ENCODE results near the gene ADCK1.
"Not testable (repeated sequence)": the region's sequence is repeated elsewhere in the genome, so short reads cannot be mapped to it uniquely, and the experiment has no call there.

ADCK1 gene

DNA sequence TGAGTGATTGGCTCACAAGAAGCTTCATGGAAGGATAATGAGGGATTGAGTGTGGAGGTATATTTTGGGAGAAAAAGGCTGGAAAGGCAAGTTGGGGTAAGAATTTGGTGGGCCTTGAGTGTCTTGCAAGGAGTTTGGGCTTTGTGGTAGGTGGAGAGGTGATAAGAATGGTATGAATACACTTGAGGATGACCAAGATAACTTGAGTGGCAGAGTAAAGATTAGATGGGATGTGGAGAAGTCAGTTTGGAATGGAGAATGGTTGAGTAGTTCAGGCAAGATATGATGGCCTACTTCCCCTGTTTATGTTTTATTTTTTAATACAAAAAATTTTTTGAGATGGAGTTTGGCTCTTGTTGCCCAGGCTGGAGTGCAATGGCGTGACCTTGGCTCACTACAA lies 9.1 kb downstream of the ADCK1 start:
- no peak for DNase-seq (ENCODE audit: low read depth)

- no peak for DNase-seq (ENCODE audit: low read depth)
These were observed 12.1 kb downstream of the ADCK1 start for GRCh38 chr14:77812028-77812427.

DNA sequence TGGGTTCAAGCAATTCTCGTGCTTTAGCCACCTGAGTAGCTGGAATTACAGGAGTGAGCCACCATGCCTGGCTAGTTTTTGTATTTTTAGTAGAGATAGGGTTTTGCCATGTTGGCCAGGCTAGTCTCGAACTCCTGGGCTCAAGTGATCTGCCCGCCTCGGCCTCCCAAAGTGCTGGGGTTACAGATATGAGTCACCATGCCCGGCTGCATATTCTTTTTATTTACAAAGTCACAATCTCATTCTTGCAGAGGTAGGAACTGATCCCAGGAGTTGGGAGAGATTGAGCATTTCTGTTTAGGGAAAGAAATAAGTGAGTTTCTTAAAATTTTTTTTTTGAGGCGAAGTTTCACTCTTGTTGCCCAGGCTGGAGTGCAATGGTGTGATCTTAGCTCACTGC lies 12.8 kb downstream of the ADCK1 start:
- DNase-seq (ENCODE audit: low read depth): not testable (repeated sequence)

- no peak for DNase-seq (ENCODE audit: low read depth)
These were observed 22.4 kb downstream of the ADCK1 start for GRCh38 chr14:77822307-77822706.

DNA sequence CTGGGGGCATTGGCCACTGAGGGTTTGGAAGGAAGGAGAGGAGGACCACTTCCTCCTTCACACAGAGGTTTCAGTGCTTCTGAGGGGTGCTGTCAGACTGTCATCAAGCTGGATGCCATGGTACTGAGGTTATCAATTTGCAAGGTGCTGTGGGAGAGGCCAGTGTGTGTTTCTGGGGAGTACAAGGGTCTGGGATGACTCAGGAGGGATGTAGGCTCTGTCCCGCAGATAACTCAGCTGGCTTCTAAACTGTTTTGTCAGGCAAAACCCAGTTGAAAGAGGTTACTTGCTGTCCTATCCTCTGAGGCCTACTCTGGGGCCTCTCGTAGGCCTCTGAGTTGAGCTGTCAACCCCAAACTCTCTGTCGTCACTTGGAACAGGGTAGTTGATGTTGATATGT lies 22.8 kb downstream of the ADCK1 start:
- DNase-seq (ENCODE audit: low read depth): no peak

- DNase-seq (ENCODE audit: low read depth): no peak
These were observed 23.5 kb downstream of the ADCK1 start for GRCh38 chr14:77823378-77823777.

DNA sequence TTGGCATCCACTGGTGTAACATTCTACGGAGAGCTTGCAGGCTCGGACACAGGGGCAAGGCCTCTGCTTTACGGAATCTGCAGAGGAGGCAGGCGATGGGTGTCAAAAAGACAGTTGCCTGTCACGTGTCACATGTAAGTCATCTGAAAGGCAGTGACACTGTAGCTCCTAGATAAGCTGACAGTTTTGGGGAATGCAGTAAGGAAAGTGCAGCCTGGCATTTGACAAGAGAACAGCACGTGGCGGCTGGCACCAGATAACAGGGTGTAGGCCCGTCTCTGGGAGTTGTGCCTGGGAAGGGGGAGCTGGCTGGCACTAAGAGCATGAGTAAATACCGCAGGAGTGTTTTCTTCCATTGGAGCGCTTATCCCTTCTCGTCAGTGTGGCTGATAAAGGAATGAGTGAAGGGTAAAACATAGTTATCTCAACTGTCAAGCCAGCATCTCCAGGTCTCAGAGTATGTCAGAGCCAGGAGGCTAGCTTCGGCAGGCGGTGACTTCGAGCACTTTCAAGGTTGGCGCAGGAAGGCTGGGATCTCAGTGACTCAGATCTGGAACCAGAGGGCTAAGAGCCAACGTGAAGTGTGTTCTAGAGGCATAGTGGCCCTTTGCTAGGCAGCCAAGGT lies 26.1 kb downstream of the ADCK1 start:
- DNase-seq (ENCODE audit: low read depth): no peak

- no peak for DNase-seq (ENCODE audit: low read depth)
These were observed 30.8 kb downstream of the ADCK1 start for GRCh38 chr14:77830692-77831091.

DNA sequence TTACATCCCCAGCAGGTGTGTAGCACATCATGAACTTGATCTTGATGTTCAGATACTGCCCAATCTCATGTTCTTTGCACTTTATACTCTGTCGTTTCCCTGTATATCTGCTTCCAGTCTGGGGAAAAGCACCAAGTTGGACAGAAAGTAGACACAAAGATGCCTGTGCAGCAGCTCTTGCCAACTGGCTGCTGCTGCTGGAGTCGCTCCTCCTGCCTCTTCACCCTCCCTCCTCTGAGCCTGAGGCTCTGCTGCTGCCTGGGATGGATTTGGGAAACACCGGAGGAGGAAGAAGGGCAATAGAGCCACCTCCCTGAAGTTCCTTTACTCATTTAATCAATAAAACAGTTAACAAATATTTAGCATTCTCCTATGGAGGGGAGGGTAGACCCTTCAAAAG lies 32.4 kb downstream of the ADCK1 start:
- no peak for DNase-seq (ENCODE audit: low read depth)

GRCh38 chr14:77837926-77838325 lies 38.0 kb downstream of the ADCK1 start:
- no peak for DNase-seq (ENCODE audit: low read depth)

GRCh38 chr14:77838831-77839511 lies 39.1 kb downstream of the ADCK1 start:
- DNase-seq (ENCODE audit: low read depth): no peak

GRCh38 chr14:77843195-77843594 lies 43.3 kb downstream of the ADCK1 start:
- no peak for DNase-seq (ENCODE audit: low read depth)

DNA sequence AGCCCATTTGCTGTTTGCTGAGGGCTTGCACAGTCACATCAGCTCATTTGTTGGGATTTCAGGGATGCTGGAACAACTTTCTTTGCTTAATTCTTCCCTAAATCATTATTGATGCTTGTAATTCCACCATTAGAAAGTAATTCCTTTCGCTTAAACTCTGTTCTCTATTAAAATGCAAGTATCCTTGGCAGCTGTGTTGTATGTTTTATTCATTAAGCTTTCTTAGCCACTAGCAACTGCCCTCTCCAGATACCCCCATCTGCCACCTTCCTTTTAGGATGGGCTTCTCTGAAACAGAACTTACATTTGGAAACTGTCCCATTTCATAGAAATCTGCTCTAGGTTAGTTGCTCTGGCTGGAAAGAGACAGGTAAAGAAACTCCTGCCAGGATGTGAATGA lies 43.7 kb downstream of the ADCK1 start:
- DNase-seq (ENCODE audit: low read depth): no peak

- no peak for DNase-seq (ENCODE audit: low read depth)
These were observed 44.9 kb downstream of the ADCK1 start for GRCh38 chr14:77844802-77845201.

DNA sequence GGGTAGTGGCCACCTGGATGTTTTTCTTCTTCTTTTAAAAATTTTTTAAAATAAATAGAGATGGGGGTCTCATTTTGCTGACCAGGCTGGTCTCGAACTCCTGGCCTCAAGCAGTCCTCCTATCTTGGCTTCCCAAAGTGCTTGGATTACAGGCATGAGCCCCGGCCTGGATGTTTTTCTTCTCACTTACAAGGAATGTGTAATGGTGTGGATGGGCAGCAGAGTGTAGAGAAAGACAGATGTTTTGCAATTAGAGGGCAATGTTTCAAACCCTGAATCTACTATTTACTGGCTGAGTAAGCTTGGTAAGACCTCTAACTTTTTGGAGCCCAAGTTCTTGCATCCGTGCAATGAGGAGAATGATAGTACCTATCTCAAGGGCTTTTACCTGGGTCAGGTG lies 48.1 kb downstream of the ADCK1 start:
- no peak for DNase-seq (ENCODE audit: low read depth)

DNA sequence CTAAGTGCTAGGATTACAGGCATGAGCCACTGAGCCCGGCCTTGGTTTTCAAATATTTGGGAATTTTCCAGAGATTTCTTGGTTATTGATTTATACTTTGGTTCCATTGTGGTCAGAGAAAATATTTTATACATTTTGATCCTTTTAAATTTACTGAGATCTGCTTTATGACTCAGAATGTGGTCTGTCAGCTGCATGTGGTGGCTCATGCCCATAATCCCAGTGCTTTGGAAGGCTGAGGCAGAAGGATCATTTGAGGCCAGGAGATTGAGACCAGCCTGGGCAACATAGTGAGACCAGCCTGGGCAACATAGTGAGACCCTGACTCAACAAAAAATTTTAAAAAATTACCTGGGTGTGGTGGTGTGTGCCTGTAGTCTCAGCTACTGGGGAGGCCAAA lies 49.8 kb downstream of the ADCK1 start:
- DNase-seq (ENCODE audit: low read depth): no peak

GRCh38 chr14:77853919-77854318 lies 54.0 kb downstream of the ADCK1 start:
- no peak for DNase-seq (ENCODE audit: low read depth)

GRCh38 chr14:77856941-77857340 lies 57.0 kb downstream of the ADCK1 start:
- DNase-seq (ENCODE audit: low read depth): no peak

DNA sequence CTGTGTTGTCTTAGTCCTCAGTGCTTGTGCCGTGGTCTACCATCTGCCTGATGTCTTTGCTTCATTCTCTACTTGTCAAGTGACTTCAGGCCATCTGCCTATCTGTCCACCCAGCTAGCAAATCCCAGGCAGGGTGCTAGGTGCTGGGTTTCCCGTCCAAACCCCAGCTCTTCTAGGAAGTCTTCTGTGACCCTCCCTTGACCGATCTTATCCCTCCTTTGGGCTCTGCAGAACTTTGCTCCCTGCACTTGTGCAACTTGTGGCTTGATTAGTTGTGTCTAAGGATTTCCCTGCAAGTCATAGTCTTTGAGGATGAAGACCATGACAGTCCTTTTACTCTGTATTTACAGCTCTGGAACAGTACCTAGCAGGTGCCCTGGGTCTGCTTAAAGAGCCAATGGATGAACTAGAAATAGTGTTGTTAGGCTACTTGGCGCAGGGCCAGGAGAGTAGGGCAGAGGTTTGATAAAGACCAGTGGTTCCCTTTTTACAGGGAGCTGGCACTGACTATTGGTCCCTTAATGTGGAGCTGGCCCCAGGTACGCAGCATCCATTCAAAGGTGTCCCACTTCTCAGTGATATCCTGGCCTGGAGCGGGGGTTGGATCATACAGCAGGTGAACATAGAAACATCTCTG lies 60.1 kb downstream of the ADCK1 start:
- no peak for DNase-seq (ENCODE audit: low read depth)

GRCh38 chr14:77861201-77861600 lies 61.3 kb downstream of the ADCK1 start:
- DNase-seq (ENCODE audit: low read depth): no peak

DNA sequence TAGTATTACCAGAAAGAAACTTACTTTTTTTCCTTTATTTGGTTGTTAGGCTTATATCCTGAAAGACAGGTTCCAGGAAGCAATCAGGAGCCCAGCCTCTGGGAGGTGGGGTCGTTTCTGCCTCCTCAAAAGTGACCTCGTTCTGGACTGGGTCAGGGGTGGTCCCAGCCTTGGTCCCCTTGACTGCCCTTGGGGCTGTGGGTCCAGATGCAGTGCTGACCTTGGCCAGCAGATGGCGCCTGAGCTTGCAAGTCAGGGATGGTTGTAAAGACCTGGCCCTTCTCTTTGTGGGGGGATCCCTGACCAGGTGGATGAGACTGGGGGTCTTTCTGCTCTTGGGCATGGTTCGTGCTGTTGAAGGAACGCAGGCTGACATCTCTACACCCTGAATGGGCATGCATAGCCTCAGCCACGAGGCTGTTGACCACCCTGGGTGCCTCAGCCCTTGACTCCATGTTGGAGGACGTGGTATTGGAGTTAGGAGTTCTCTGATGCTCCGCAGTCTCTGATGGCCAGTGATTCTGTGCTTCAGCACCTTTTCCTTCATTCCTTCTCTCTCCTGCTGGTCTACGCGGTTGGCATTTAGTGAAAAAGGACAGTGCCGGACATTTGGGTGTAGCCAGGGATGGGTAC lies 62.4 kb downstream of the ADCK1 start:
- peak; percentile 35 for DNase-seq (ENCODE audit: low read depth)

DNA sequence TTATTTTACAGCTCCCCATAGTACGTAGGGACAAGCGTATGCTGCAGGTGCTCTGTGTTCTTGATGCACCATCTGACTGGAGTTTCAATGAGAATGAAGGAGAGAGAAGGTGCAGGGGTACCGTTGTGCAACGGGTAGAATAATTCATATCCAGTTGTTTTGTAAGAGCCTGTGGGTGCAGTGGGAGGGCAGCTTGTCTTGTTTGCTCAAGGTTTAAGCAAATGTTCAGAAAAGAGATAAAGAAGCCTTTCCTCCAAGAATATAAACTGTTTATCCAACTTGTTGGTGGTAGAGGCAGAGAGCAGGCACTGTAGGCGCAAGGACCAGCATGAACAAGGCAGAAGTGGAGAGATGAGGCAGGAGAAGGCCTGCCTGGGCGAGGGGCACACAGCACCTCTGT lies 64.2 kb downstream of the ADCK1 start:
- no peak for DNase-seq (ENCODE audit: low read depth)

GRCh38 chr14:77864580-77864979 lies 64.7 kb downstream of the ADCK1 start:
- DNase-seq (ENCODE audit: low read depth): no peak

All from CMK (cell line).